ENCODE measurements around the gene EXOC6B.

Gene EXOC6B

DNA sequence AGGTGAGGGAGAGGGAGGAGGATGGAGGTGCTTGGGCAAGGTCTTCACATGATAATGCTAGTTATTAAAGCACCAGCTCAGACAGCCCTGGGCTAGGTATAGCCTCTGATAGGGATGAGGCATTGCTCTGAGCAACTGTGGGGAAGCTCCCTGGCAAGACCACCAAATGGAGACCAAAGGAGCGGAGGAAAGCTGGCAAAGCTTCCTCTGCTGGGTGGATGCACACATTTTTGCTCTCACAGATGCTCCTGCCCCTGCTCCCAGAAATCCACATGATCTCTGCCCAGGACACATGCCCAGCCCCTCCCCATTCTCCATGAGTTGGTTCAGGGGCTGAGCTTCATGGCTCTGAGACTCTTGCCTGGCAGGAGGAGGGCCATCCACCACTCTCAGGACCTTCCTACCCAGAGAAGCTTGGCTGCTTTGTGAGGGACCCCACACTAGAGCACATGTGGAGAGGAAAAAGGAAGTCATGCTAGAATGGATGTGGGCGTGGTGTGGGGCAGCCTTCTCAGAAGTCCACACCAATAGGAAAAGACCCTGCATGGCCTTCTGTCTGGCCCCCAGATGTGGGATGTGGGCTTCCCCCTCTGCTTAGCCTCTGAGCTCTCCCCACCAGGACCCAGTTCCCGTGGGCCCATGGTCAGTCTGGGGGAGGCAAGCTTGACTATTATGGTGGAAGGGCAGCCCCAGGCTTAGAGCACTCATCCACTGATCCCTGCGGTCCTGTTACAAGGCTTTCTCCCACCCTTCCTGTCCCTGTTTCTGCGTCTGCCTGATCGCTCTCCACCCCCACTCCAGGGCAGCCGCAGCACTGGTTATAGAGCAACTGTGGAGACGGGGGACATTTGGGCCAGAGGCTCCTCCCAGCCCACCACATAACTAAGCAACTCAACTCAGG lies 667.7 kb downstream of the EXOC6B start:
- H3K4me3 ChIP-seq (ENCODE audit: low read depth, low read length), result no peak overlapping the region
- no peaks in the 10 kb centered on the region for H3K79me2 ChIP-seq
- no peaks in the 10 kb centered on the region for H3K9me3 ChIP-seq (ENCODE audit: control insufficient read depth, low read length)
- no peak overlapping the region for H3K9ac ChIP-seq
- no peak overlapping the region for H3K27ac ChIP-seq
- TF ChIP-seq, protein P1, sequence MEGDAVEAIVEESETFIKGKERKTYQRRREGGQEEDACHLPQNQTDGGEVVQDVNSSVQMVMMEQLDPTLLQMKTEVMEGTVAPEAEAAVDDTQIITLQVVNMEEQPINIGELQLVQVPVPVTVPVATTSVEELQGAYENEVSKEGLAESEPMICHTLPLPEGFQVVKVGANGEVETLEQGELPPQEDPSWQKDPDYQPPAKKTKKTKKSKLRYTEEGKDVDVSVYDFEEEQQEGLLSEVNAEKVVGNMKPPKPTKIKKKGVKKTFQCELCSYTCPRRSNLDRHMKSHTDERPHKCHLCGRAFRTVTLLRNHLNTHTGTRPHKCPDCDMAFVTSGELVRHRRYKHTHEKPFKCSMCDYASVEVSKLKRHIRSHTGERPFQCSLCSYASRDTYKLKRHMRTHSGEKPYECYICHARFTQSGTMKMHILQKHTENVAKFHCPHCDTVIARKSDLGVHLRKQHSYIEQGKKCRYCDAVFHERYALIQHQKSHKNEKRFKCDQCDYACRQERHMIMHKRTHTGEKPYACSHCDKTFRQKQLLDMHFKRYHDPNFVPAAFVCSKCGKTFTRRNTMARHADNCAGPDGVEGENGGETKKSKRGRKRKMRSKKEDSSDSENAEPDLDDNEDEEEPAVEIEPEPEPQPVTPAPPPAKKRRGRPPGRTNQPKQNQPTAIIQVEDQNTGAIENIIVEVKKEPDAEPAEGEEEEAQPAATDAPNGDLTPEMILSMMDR (IDR thresholded peaks at IDR 0.05), result no peak
- no peaks in the 10 kb centered on the region for H3K27me3 ChIP-seq (ENCODE audit: control insufficient read depth, insufficient read depth, low read length)
- no peak overlapping the region for H2AFZ ChIP-seq
- H3K4me1 ChIP-seq, result no peaks in the 10 kb centered on the region
- no peak overlapping the region for H3K4me2 ChIP-seq (ENCODE audit: low read length)
- H3K36me3 ChIP-seq (ENCODE audit: control insufficient read depth, insufficient read depth, low read length), result no peaks in the 10 kb centered on the region

DNA sequence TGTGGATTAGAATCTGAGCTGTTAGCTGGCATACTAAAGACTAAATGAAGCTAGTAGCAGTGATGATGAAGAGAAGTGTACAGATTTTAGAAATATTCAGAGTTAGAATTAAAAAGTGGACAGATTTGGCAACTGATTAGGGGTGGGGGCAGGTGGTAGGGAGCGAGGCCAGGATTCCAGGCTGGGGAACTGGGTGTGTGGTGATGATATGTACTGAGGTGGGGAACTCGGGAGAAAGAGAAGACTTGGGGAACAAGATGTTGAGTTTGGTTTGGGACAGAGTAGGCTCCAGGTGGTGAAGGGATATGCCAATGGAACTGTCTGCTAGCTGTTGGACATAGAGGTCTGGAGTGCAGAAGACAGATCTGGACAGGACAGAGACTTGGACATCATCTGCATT lies 669.0 kb downstream of the EXOC6B start:
- Histone ChIP-seq H3K79me2 (no peaks in the 10 kb centered on the region), H3K4me3 (ENCODE audit: low read depth, low read length) (no peak overlapping the region), H3K9me3 (ENCODE audit: control insufficient read depth, low read length) (no peaks in the 10 kb centered on the region), H3K36me3 (ENCODE audit: control insufficient read depth, insufficient read depth, low read length) (no peaks in the 10 kb centered on the region), H3K4me2 (ENCODE audit: low read length) (no peak overlapping the region), H3K27ac (no peak overlapping the region), H3K9ac (no peak overlapping the region), H2AFZ (no peak overlapping the region), H3K4me1 (no peaks in the 10 kb centered on the region), H3K27me3 (ENCODE audit: control insufficient read depth, insufficient read depth, low read length) (no peaks in the 10 kb centered on the region)
- TF ChIP-seq, protein P1 (IDR thresholded peaks at IDR 0.05), result no peak

DNA sequence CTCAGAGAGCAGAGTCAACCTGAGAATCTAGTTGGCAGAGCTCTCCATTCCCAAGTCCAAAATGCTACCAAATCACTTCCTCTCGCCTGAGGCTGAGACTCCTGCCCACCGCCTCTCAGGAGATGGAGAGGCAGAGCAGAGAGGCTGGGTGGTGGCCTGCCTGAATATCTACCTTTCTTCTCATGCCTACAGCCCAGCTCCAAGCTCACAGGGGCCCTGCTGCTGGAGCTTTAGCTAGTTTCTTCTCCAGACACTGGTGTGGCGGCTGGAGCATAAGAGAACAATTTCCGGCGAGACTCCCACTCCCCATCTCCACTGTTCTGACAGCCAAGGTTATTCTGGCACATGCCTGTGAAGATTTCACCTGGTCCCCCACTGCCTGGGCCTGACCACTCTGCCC lies 670.1 kb downstream of the EXOC6B start:
- no peaks in the 10 kb centered on the region for H3K79me2 ChIP-seq
- no peaks in the 10 kb centered on the region for H3K4me1 ChIP-seq
- H3K9me3 ChIP-seq (ENCODE audit: control insufficient read depth, low read length), result no peaks in the 10 kb centered on the region
- H3K4me3 ChIP-seq (ENCODE audit: low read depth, low read length), result no peak overlapping the region
- no peaks in the 10 kb centered on the region for H3K27me3 ChIP-seq (ENCODE audit: control insufficient read depth, insufficient read depth, low read length)
- no peak overlapping the region for H2AFZ ChIP-seq
- no peaks in the 10 kb centered on the region for H3K36me3 ChIP-seq (ENCODE audit: control insufficient read depth, insufficient read depth, low read length)
- no peak overlapping the region for H3K27ac ChIP-seq
- no peak overlapping the region for H3K4me2 ChIP-seq (ENCODE audit: low read length)
- no peak overlapping the region for H3K9ac ChIP-seq
- TF ChIP-seq, protein P1 (IDR thresholded peaks at IDR 0.05), result no peak

DNA sequence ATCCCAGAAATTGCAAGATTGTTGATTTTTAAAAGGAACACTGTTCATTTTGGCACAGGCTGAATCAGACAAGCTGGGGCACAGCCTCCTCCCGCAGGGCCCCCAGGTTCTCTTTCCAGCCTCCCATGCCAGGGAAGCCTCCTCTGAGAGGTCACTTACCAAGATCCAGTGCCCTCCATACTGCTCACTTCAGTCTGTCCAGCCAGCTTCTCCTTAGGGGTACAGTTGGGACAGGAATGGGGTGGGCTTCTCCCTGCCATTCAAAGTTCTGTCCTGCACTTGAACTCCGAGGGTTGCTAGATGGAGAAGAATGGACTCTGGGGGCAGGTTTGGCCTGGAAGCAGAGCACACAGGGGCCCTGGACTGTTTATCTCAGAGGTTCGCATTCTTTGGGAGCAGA lies 670.7 kb downstream of the EXOC6B start:
- Histone ChIP-seq H3K36me3 (ENCODE audit: control insufficient read depth, insufficient read depth, low read length) (no peaks in the 10 kb centered on the region), H3K4me2 (ENCODE audit: low read length) (no peak overlapping the region), H3K9me3 (ENCODE audit: control insufficient read depth, low read length) (no peaks in the 10 kb centered on the region), H3K4me1 (no peaks in the 10 kb centered on the region), H3K4me3 (ENCODE audit: low read depth, low read length) (no peak overlapping the region), H3K9ac (no peak overlapping the region), H3K79me2 (no peaks in the 10 kb centered on the region), H2AFZ (no peak overlapping the region), H3K27ac (no peak overlapping the region), H3K27me3 (ENCODE audit: control insufficient read depth, insufficient read depth, low read length) (no peaks in the 10 kb centered on the region)
- TF ChIP-seq, protein P1 (IDR thresholded peaks at IDR 0.05), result no peak

Data from parathyroid adenoma (tissue), 2 donors.